Measurements from ENCODE around the gene KRTAP1-1. TPM values are rescaled to one million over a fixed set of nuclear protein-coding genes. Genes with fewer than 3 reads are reported as not detected.
"Not testable (repeated sequence)": the region's sequence is repeated elsewhere in the genome, so short reads cannot be mapped to it uniquely, and the experiment has no call there.

Gene KRTAP1-1
- total RNA-seq (not detected), polyA plus RNA-seq (not detected)
- long read RNA-seq, donor 1, result 0 reads
- long read RNA-seq, donor 2, result 0 reads
- long read RNA-seq, donor 3, result 0 reads
- long read RNA-seq, donor 4, result 0 reads
- long read RNA-seq, donor 5, result 0 reads
- long read RNA-seq, donor 6, result 0 reads
- long read RNA-seq, donor 7, result 0 reads
- long read RNA-seq, donor 8, result 0 reads
- long read RNA-seq, donor 9, result 0 reads
- long read RNA-seq, donor 10, result 0 reads

- H3K4me1 ChIP-seq; H3K27ac ChIP-seq; H3K4me3 ChIP-seq; H3K36me3 ChIP-seq; H3K9me3 ChIP-seq; H3K27me3 ChIP-seq; intact Hi-C loops (cut with DNase I; ENCODE audit: low total_unique reads): not testable (repeated sequence)
- peak in 1 of 2 donors; percentile 20 for DNase-seq
- 67 to 78% (median 73%) methylated on average over 3 to 14 of the region's 14 CpGs for WGBS, 5 donors
These were observed at the start of gene KRTAP1-1 for GRCh38 chr17:41040783-41041571. Gene KRTAP1-1 (minus strand): TSS chr17:41041450. CDS start chr17:41041397, 53 bp downstream.

- intact Hi-C loops (cut with DNase I; ENCODE audit: low total_unique reads); H3K4me1 ChIP-seq; H3K4me3 ChIP-seq; DNase-seq; H3K36me3 ChIP-seq; H3K27me3 ChIP-seq; H3K27ac ChIP-seq; H3K9me3 ChIP-seq: not testable (repeated sequence)
- 55 to 67% (median 60%) methylated on average over 4 of the region's 4 CpGs for WGBS, 5 donors
These were observed 47.6 kb upstream of the KRTAP1-1 start for GRCh38 chr17:41088760-41089352.

GRCh38 chr17:41084100-41084856 lies 43.0 kb upstream of the KRTAP1-1 start, which contains the start of gene KRTAP4-7:
Gene KRTAP4-7 (plus strand): TSS chr17:41084150. CDS start chr17:41084207, 57 bp downstream.
- intact Hi-C loops (cut with DNase I; ENCODE audit: low total_unique reads); H3K4me1 ChIP-seq; DNase-seq; H3K27ac ChIP-seq; H3K36me3 ChIP-seq; H3K27me3 ChIP-seq; H3K4me3 ChIP-seq; H3K9me3 ChIP-seq: not testable (repeated sequence)
- WGBS, 5 donors, result 72 to 84% (median 79%) methylated on average over 6 to 14 of the region's 14 CpGs

- H3K4me3 ChIP-seq; H3K27ac ChIP-seq; H3K27me3 ChIP-seq; H3K9me3 ChIP-seq; H3K4me1 ChIP-seq; H3K36me3 ChIP-seq; DNase-seq; intact Hi-C loops (cut with DNase I; ENCODE audit: low total_unique reads): not testable (repeated sequence)
- WGBS, 5 donors, result 71 to 94% (median 86%) methylated on average over 2 of the region's 2 CpGs
These were observed 42.2 kb upstream of the KRTAP1-1 start for GRCh38 chr17:41083427-41083826.

- Histone ChIP-seq H3K4me3 (no peak overlapping the region), H3K9me3 (no peaks in the 10 kb centered on the region), H3K4me1 (no peaks in the 10 kb centered on the region), H3K27me3 (no peaks in the 10 kb centered on the region), H3K27ac (no peak overlapping the region), H3K36me3 (no peaks in the 10 kb centered on the region)
- no peak for TF ChIP-seq POLR2A (IDR thresholded peaks at IDR 0.05)
- TF ChIP-seq POLR2AphosphoS5 (IDR thresholded peaks at IDR 0.05), result no peak
- no peak for TF ChIP-seq CTCF (IDR thresholded peaks at IDR 0.05)
- TF ChIP-seq EP300 (IDR thresholded peaks at IDR 0.05), result no peak
- DNase-seq, result no peak
- intact Hi-C loops (cut with DNase I; ENCODE audit: low total_unique reads), result no loop called here
- WGBS, 5 donors, result 35 to 52% (median 43%) methylated on average over 4 of the region's 4 CpGs
These were observed 41.4 kb upstream of the KRTAP1-1 start for GRCh38 chr17:41082626-41083025.

GRCh38 chr17:41076788-41077187 lies 35.5 kb upstream of the KRTAP1-1 start:
- Histone ChIP-seq H3K27ac (no peak overlapping the region), H3K4me3 (no peak overlapping the region), H3K9me3 (no peaks in the 10 kb centered on the region), H3K36me3 (no peaks in the 10 kb centered on the region), H3K27me3 (peaks cover 0 to 10% (median 0%) of the 10 kb centered on the region in 3 donors), H3K4me1 (no peaks in the 10 kb centered on the region)
- DNase-seq, result no peak
- TF ChIP-seq CTCF (IDR thresholded peaks at IDR 0.05) (no peak), EP300 (IDR thresholded peaks at IDR 0.05) (no peak), POLR2A (IDR thresholded peaks at IDR 0.05) (no peak), POLR2AphosphoS5 (IDR thresholded peaks at IDR 0.05) (no peak)
- intact Hi-C loops (cut with DNase I; ENCODE audit: low total_unique reads), result no loop called here
